GM23338 (cell line): ENCODE data around the gene GTPBP1. TPM values are rescaled to one million over a fixed set of nuclear protein-coding genes. Genes with fewer than 3 reads are reported as not detected.

Experiments
- ATAC-seq: fragments of 200-7000 bp; cut with Tn5 transposase; 3 replicates; pipeline ENCODE4 v1.9.1; 2020
- DNase-seq: peaks from one replicate; pipeline ENCODE4 v3.0.0-alpha.2; 2015; ENCODE audit warnings: low spot score
- H2AFZ ChIP-seq: fragments of 200-600 bp; sonication (generic); 2 replicates; pipeline ENCODE4 v1.8.0; 2016; ENCODE audit warnings: antibody characterized with exemption, mild to moderate bottlenecking, moderate library complexity
- H3F3A ChIP-seq: fragments of 200-600 bp; sonication (generic); replicated peaks from 2 replicates; pipeline ENCODE4 v1.8.0; 2017; ENCODE audit warnings: antibody characterized with exemption, mixed run types, low read depth
- H3K27ac ChIP-seq: fragments of 200-600 bp; sonication (generic); 2 replicates; pipeline ENCODE4 v1.6.1; 2016; ENCODE audit warnings: low read depth
- H3K27me3 ChIP-seq: fragments of 200-600 bp; sonication (generic); 2 replicates; pipeline ENCODE4 v1.8.0; 2016; ENCODE audit warnings: mild to moderate bottlenecking, mixed run types, moderate library complexity; ENCODE audit not compliant: insufficient read depth
- H3K36me3 ChIP-seq: fragments of 200-600 bp; sonication (generic); 2 replicates; pipeline ENCODE4 v1.8.0; 2016; ENCODE audit warnings: mild to moderate bottlenecking; ENCODE audit not compliant: insufficient read depth
- H3K4me1 ChIP-seq: fragments of 200-600 bp; sonication (generic); 2 replicates; pipeline ENCODE4 v1.8.0; 2016; ENCODE audit warnings: mild to moderate bottlenecking, moderate library complexity; ENCODE audit not compliant: insufficient read depth
- H3K4me2 ChIP-seq: fragments of 200-600 bp; sonication (generic); 2 replicates; pipeline ENCODE4 v1.7.1; 2017; ENCODE audit warnings: mixed run types
- H3K4me3 ChIP-seq: fragments of 200-600 bp; sonication (generic); 2 replicates; pipeline ENCODE4 v1.6.1; 2016; ENCODE audit warnings: mixed run types
- H3K79me2 ChIP-seq: fragments of 200-600 bp; sonication (generic); replicated peaks from 2 replicates; pipeline ENCODE4 v1.8.0; 2017; ENCODE audit warnings: mild to moderate bottlenecking; ENCODE audit not compliant: insufficient read depth
- H3K9me2 ChIP-seq: fragments of 200-600 bp; sonication (generic); 2 replicates; pipeline ENCODE4 v1.8.0; 2017; ENCODE audit not compliant: insufficient read depth
- H4K20me1 ChIP-seq: fragments of 200-600 bp; sonication (generic); replicated peaks from 2 replicates; pipeline ENCODE4 v1.8.0; 2017; ENCODE audit warnings: mild to moderate bottlenecking; ENCODE audit not compliant: insufficient read depth
- H3K27ac Mint-ChIP-seq: 2 replicates; pipeline ENCODE4 v1.8.0; 2020; ENCODE audit warnings: inconsistent platforms, mild to moderate bottlenecking, moderate library complexity, mixed read lengths
- H3K27me3 Mint-ChIP-seq: 3 replicates; pipeline ENCODE4 v1.8.0; 2022; ENCODE audit warnings: low read depth, mild to moderate bottlenecking, moderate library complexity, mixed read lengths, inconsistent platforms; ENCODE audit not compliant: insufficient read depth, poor library complexity
- H3K36me3 Mint-ChIP-seq: 3 replicates; pipeline ENCODE4 v1.8.0; 2021; ENCODE audit warnings: low read depth, mild to moderate bottlenecking, inconsistent platforms, moderate library complexity, mixed read lengths
- H3K4me1 Mint-ChIP-seq: 3 replicates; pipeline ENCODE4 v1.8.0; 2020; ENCODE audit warnings: mild to moderate bottlenecking, inconsistent platforms, mixed read lengths
- H3K4me3 Mint-ChIP-seq: 3 replicates; pipeline ENCODE4 v1.8.0; 2021; ENCODE audit warnings: moderate library complexity, mild to moderate bottlenecking, inconsistent platforms, mixed read lengths
- H3K9me3 Mint-ChIP-seq: 3 replicates; pipeline ENCODE4 v1.8.0; 2020; ENCODE audit warnings: moderate library complexity, mild to moderate bottlenecking, inconsistent platforms, mixed read lengths
- CTCF ChIP-seq, 2 experiments: fragments of 200-600 bp in 1 of 2; sonication (generic) in 1 of 2; conservative IDR thresholded peaks; 2 replicates each; pipeline versions ENCODE4 v1.5.1 to v1.6.1; 2016 to 2017; ENCODE audit warnings: antibody characterized with exemption in 2 of 2, low read depth in 2 of 2, mild to moderate bottlenecking in 2 of 2, moderate library complexity in 1 of 2
- EZH2 ChIP-seq: fragments of 200-600 bp; sonication (generic); IDR thresholded peaks from one replicate; pipeline ENCODE4 v1.8.0; 2017; ENCODE audit warnings: antibody characterized with exemption, mild to moderate bottlenecking, low read depth; ENCODE audit not compliant: unreplicated experiment
- EZH2phosphoT487 ChIP-seq: fragments of 200-600 bp; sonication (generic); IDR thresholded peaks from one replicate; pipeline ENCODE4 v1.8.1; 2018; ENCODE audit warnings: antibody characterized with exemption; ENCODE audit not compliant: unreplicated experiment
- JUNB ChIP-seq: IDR thresholded peaks from one replicate; pipeline ENCODE4 v1.6.1; 2016; ENCODE audit warnings: antibody characterized with exemption; ENCODE audit not compliant: unreplicated experiment
- NANOG ChIP-seq: IDR thresholded peaks from 2 replicates; pipeline ENCODE4 v1.6.1; 2016; ENCODE audit warnings: antibody characterized with exemption, borderline replicate concordance
- POLR2AphosphoS5 ChIP-seq: IDR thresholded peaks from 2 replicates; pipeline ENCODE4 v1.6.1; 2016; ENCODE audit warnings: antibody characterized with exemption, low read depth
- REST ChIP-seq: IDR thresholded peaks from one replicate; pipeline ENCODE4 v1.6.1; 2018; ENCODE audit warnings: antibody characterized with exemption; ENCODE audit not compliant: unreplicated experiment
- polyA plus RNA-seq: library from polyadenylated mRNA; unstranded; fragments of >200 nt; fragmentation: Nextera tagmentation; extraction: Ambion mirVana; gene quantifications from 2 replicates; pipeline ENCODE4 v1.2.1, GENCODE V29; 2016
- total RNA-seq: library from RNA; depleted of rRNA; stranded (reverse); fragments of >200 nt; shearing (Covaris generic); gene quantifications from 2 replicates; pipeline ENCODE4 v1.2.3, GENCODE V29; 2014
- TF ChIP-seq, protein P1 (sequence below): IDR thresholded peaks from 2 replicates; pipeline ENCODE4 v1.6.1; 2016; ENCODE audit warnings: antibody characterized with exemption

The GTPBP1 gene
- total and polyA plus RNA-seq, 2 experiments from 2014 or later, result 27.2 to 88.4 TPM

DNA sequence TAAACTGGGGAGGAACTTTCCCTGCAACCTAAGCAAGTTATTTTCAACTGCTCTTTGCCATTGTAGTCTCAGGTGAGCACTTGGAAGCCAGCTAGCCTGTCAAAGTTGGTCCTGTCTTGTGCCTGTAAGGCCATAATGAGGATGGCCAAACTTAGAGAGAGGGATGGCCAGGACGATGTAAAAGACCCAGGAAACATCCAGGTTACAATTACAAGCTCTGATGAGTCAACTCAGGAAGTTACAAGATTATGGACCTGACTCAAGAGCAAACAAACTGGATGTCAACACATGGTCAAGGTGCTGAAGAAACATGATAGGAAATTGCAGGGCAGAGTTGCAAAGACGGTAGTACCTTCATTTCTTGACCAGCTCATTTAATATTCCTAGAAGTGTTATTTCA lies 1.6 kb downstream of the GTPBP1 start:
- H3K27ac ChIP-seq, result no peak overlapping the region
- peaks cover 59% of the 10 kb centered on the region for H3K4me1 Mint-ChIP-seq

More for the DNA sequence above, 1.6 kb downstream of the GTPBP1 start:
- Histone ChIP-seq H3K4me2 (peak overlapping the region; percentile 91), H3K79me2 (peaks cover 61% of the 10 kb centered on the region), H3K36me3 (peaks cover 10% of the 10 kb centered on the region; the same call in 1 of the 2 replicates), H3F3A (0 out of 2 replicates have a peak, but pooled peaks cover 4% of the 10 kb centered on the region), H3K4me1 (peaks cover 44% of the 10 kb centered on the region), H4K20me1 (peaks cover 46% of the 10 kb centered on the region), H3K27me3 (no peaks in the 10 kb centered on the region), H3K9me2 (no peaks in the 10 kb centered on the region), H2AFZ (no peak overlapping the region), H3K4me3 (peak overlapping the region; percentile 83)
- TF ChIP-seq, protein P1, sequence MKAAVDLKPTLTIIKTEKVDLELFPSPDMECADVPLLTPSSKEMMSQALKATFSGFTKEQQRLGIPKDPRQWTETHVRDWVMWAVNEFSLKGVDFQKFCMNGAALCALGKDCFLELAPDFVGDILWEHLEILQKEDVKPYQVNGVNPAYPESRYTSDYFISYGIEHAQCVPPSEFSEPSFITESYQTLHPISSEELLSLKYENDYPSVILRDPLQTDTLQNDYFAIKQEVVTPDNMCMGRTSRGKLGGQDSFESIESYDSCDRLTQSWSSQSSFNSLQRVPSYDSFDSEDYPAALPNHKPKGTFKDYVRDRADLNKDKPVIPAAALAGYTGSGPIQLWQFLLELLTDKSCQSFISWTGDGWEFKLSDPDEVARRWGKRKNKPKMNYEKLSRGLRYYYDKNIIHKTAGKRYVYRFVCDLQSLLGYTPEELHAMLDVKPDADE, result no peak
- no peak for TF ChIP-seq POLR2AphosphoS5
- TF ChIP-seq CTCF (conservative IDR thresholded peaks at IDR 0.05; ENCODE audit: low read depth in 2 of 2), result no peak
- no peak for TF ChIP-seq JUNB
- TF ChIP-seq REST, result no peak
- no peak for TF ChIP-seq EZH2
- no peak for TF ChIP-seq EZH2phosphoT487
- TF ChIP-seq NANOG, result no peak
- DNase-seq, result no peak
- no peak overlapping the region for H3K27ac Mint-ChIP-seq
- no peak for ATAC-seq
- H3K27me3 Mint-ChIP-seq, result peaks cover 11% of the 10 kb centered on the region
- H3K9me3 Mint-ChIP-seq, result no peaks in the 10 kb centered on the region
- H3K36me3 Mint-ChIP-seq, result peaks cover 15% of the 10 kb centered on the region
- H3K4me3 Mint-ChIP-seq, result peak overlapping the region; percentile 90
